GM23248 (cell line): ENCODE measurements around the gene RNF145. TPM values are rescaled to one million over a fixed set of nuclear protein-coding genes. Genes with fewer than 3 reads are reported as not detected.

ENCODE experiments used
- DNase-seq: peaks from one replicate; pipeline ENCODE4 v3.0.0-alpha.2; 2015
- H2AFZ ChIP-seq: fragments of 200-600 bp; sonication (generic); 2 replicates; pipeline ENCODE4 v1.6.1; 2016; ENCODE audit warnings: antibody characterized with exemption
- H3F3A ChIP-seq: fragments of 200-600 bp; sonication (generic); 2 replicates; pipeline ENCODE4 v1.6.1; 2016; ENCODE audit warnings: mild to moderate bottlenecking, antibody characterized with exemption, mixed run types; ENCODE audit not compliant: insufficient read depth
- H3K27ac ChIP-seq: fragments of 200-600 bp; sonication (generic); 2 replicates; pipeline ENCODE4 v1.5.1; 2016; ENCODE audit warnings: mild to moderate bottlenecking
- H3K27me3 ChIP-seq: fragments of 200-600 bp; sonication (generic); replicated peaks from 2 replicates; pipeline ENCODE4 v1.6.1; 2016; ENCODE audit warnings: mild to moderate bottlenecking; ENCODE audit not compliant: insufficient read depth
- H3K36me3 ChIP-seq: fragments of 200-600 bp; sonication (generic); 2 replicates; pipeline ENCODE4 v1.6.1; 2016; ENCODE audit warnings: low read depth, mild to moderate bottlenecking
- H3K4me1 ChIP-seq: fragments of 200-600 bp; sonication (generic); 2 replicates; pipeline ENCODE4 v1.6.1; 2016; ENCODE audit warnings: mild to moderate bottlenecking; ENCODE audit not compliant: insufficient read depth
- H3K4me2 ChIP-seq: fragments of 200-600 bp; sonication (generic); one replicate; pipeline ENCODE4 v1.6.1; 2016; ENCODE audit warnings: mild to moderate bottlenecking; ENCODE audit not compliant: unreplicated experiment
- H3K4me3 ChIP-seq: fragments of 200-600 bp; sonication (generic); 2 replicates; pipeline ENCODE4 v1.5.1; 2016; ENCODE audit warnings: mild to moderate bottlenecking
- H3K79me2 ChIP-seq: fragments of 200-600 bp; sonication (generic); 2 replicates; pipeline ENCODE4 v1.6.1; 2016; ENCODE audit warnings: mild to moderate bottlenecking; ENCODE audit not compliant: insufficient read depth
- H3K9ac ChIP-seq: fragments of 200-600 bp; sonication (generic); 2 replicates; pipeline ENCODE4 v1.6.1; 2016; ENCODE audit warnings: mild to moderate bottlenecking
- H3K9me2 ChIP-seq: fragments of 200-600 bp; sonication (generic); 2 replicates; pipeline ENCODE4 v1.6.1; 2016; ENCODE audit warnings: mixed run types, mild to moderate bottlenecking, moderate library complexity; ENCODE audit not compliant: insufficient read depth
- H3K9me3 ChIP-seq: fragments of 200-600 bp; sonication (generic); one replicate; pipeline ENCODE4 v1.6.1; 2017; ENCODE audit warnings: low read depth
- H4K20me1 ChIP-seq: fragments of 200-600 bp; sonication (generic); 2 replicates; pipeline ENCODE4 v1.6.0; 2016; ENCODE audit not compliant: insufficient read depth
- EZH2 ChIP-seq: fragments of 200-600 bp; sonication (generic); IDR thresholded peaks from 2 replicates; pipeline ENCODE4 v1.6.1; 2018; ENCODE audit warnings: antibody characterized with exemption, mild to moderate bottlenecking; ENCODE audit not compliant: insufficient read depth, poor library complexity, severe bottlenecking
- EZH2phosphoT487 ChIP-seq: fragments of 200-600 bp; sonication (generic); IDR thresholded peaks from 2 replicates; pipeline ENCODE4 v1.6.1; 2018; ENCODE audit warnings: antibody characterized with exemption, moderate library complexity, mild to moderate bottlenecking, low read depth; ENCODE audit not compliant: insufficient read depth
- WGBS, 2 experiments: methylation state at CpG; one replicate each; pipeline ENCODE4 v1.1.6; 2015 to 2017; ENCODE audit warnings: low lambda C conversion rate in 2 of 2, low coverage in 1 of 2; ENCODE audit errors: missing lambda C conversion rate in 2 of 2; 5-methylcytosine and 5-hydroxymethylcytosine counted together
- in situ Hi-C: fragments of 300-500 bp; cut with MboI; formaldehyde crosslinking; loops from 2 replicates; pipeline ENCODE4 v1.15.0; 2020
- polyA plus RNA-seq: library from polyadenylated mRNA; unstranded; fragments of >200 nt; fragmentation: Nextera tagmentation; extraction: Ambion mirVana; gene quantifications from 2 replicates; pipeline ENCODE4 v1.2.1, GENCODE V29; 2016
- total RNA-seq: library from RNA; depleted of rRNA; stranded (reverse); fragments of >200 nt; shearing (Covaris generic); gene quantifications from 2 replicates; pipeline ENCODE4 v1.2.3, GENCODE V29; 2014

Gene RNF145
- total and polyA plus RNA-seq, 2 experiments from 2014 or later, result 9.2 to 38.7 TPM

DNA sequence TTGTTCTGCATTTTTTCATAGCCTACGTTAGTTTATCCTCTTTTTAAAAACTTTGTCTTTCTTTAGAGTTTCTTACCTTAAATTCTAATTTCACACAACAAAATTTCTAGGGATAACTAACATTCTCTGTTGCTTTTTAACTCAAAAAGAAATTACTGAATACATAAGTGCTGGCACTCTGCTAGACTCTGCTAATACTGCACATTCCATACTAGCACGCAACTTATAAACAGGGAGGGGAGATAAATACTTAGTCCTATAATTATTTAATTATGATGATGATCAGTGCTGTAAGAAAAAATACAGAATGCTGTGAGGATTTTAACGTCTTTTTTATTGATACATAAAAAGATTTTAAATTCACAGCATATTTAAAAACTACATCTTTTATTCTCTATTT lies 25.1 kb downstream of the RNF145 start:
- no peaks in the 10 kb centered on the region for H3K27me3 ChIP-seq
- H3K9me2 ChIP-seq, result no peaks in the 10 kb centered on the region
- H3K27ac ChIP-seq, result peak overlapping the region; percentile 96
- no peak overlapping the region for H2AFZ ChIP-seq
- peaks cover 85% of the 10 kb centered on the region for H3K79me2 ChIP-seq
- H3K9me3 ChIP-seq, result no peaks in the 10 kb centered on the region
- H3F3A ChIP-seq, result peaks cover 80% of the 10 kb centered on the region
- H3K9ac ChIP-seq, result peak overlapping the region; percentile 65
- no peak overlapping the region for H3K4me3 ChIP-seq
- peaks cover 76% of the 10 kb centered on the region for H3K4me1 ChIP-seq
- in situ Hi-C loops, result no loop called here
- no peak for TF ChIP-seq EZH2
- no peak for TF ChIP-seq EZH2phosphoT487
- H3K4me2 ChIP-seq, result peak overlapping the region; percentile 67
- 70 to 79% methylated on average over 3 of the region's 3 CpGs for WGBS, 2 experiments
- DNase-seq, result peak; percentile 50
- H4K20me1 ChIP-seq, result no peaks in the 10 kb centered on the region
- peaks cover 24% of the 10 kb centered on the region for H3K36me3 ChIP-seq

DNA sequence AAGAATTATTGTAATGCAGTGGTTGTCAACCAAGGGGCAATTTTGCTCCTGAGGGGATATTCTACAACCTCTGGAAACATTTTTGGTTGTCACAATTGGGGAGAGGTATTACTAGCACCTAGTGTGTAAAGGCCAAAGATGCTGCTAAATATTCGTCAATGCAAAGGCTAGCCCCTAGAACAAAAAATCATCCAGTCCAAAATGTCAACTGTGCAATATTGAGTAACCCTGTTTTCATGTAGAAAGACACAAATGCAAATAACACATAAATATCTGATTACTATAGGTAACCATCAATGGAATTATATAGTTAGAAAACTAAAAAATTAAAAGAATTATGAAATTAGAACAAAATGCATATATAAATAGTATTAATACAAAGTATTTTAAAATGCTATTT lies 26.1 kb downstream of the RNF145 start:
- WGBS, 2 experiments, result 0% methylated on average over 1 of the region's 1 CpG
- Histone ChIP-seq H2AFZ (no peak overlapping the region), H3K9me3 (no peaks in the 10 kb centered on the region), H3K4me2 (peak overlapping the region; percentile 67), H3K4me1 (peaks cover 84% of the 10 kb centered on the region), H4K20me1 (no peaks in the 10 kb centered on the region), H3K36me3 (peaks cover 21% of the 10 kb centered on the region), H3K79me2 (peaks cover 80% of the 10 kb centered on the region), H3K4me3 (no peak overlapping the region), H3F3A (peaks cover 88% of the 10 kb centered on the region), H3K27me3 (no peaks in the 10 kb centered on the region), H3K9ac (no peak overlapping the region), H3K9me2 (no peaks in the 10 kb centered on the region), H3K27ac (peak overlapping the region; percentile 96)
- no peak for DNase-seq
- in situ Hi-C loops, result no loop called here
- no peak for TF ChIP-seq EZH2phosphoT487
- TF ChIP-seq EZH2, result no peak

- peak overlapping the region; percentile 52 for H3K4me2 ChIP-seq
- no peaks in the 10 kb centered on the region for H3K9me3 ChIP-seq
- peaks cover 21% of the 10 kb centered on the region for H3K36me3 ChIP-seq
- H4K20me1 ChIP-seq, result no peaks in the 10 kb centered on the region
- in situ Hi-C loops, result no loop called here
- H3F3A ChIP-seq, result peaks cover 86% of the 10 kb centered on the region
- H3K27ac ChIP-seq, result peak overlapping the region; percentile 96
- H3K9me2 ChIP-seq, result no peaks in the 10 kb centered on the region
- peak; percentile 40 for DNase-seq
- WGBS, 2 experiments, result 76 to 85% methylated on average over 1 of the region's 1 CpG
- peaks cover 80% of the 10 kb centered on the region for H3K79me2 ChIP-seq
- H2AFZ ChIP-seq, result no peak overlapping the region
- no peaks in the 10 kb centered on the region for H3K27me3 ChIP-seq
- H3K4me1 ChIP-seq, result peaks cover 86% of the 10 kb centered on the region
- TF ChIP-seq EZH2phosphoT487 (no peak), EZH2 (no peak)
- H3K4me3 ChIP-seq, result 0 out of 2 replicates have a peak overlapping the region, but pooled peaks have one; percentile 13
- peak overlapping the region; percentile 28 for H3K9ac ChIP-seq
Measured at GRCh38 chr5:159182691-159183090, 26.7 kb downstream of the RNF145 start.

- H3K79me2 ChIP-seq, result peaks cover 80% of the 10 kb centered on the region
- H2AFZ ChIP-seq, result no peak overlapping the region
- no peaks in the 10 kb centered on the region for H3K9me3 ChIP-seq
- in situ Hi-C loops, result no loop called here
- H3F3A ChIP-seq, result peaks cover 80% of the 10 kb centered on the region
- no peak overlapping the region for H3K4me3 ChIP-seq
- H3K27ac ChIP-seq, result peak overlapping the region; percentile 96
- H3K4me1 ChIP-seq, result peaks cover 84% of the 10 kb centered on the region
- peaks cover 26% of the 10 kb centered on the region for H3K36me3 ChIP-seq
- 91 to 94% methylated on average over 4 of the region's 4 CpGs for WGBS, 2 experiments
- H3K9ac ChIP-seq, result no peak overlapping the region
- TF ChIP-seq EZH2phosphoT487 (no peak), EZH2 (no peak)
- no peaks in the 10 kb centered on the region for H3K27me3 ChIP-seq
- DNase-seq, result no peak
- H3K9me2 ChIP-seq, result no peaks in the 10 kb centered on the region
- no peaks in the 10 kb centered on the region for H4K20me1 ChIP-seq
- peak overlapping the region; percentile 12 for H3K4me2 ChIP-seq
Measured at GRCh38 chr5:159181651-159182050, 27.7 kb downstream of the RNF145 start.

GRCh38 chr5:159181152-159181551 lies 28.2 kb downstream of the RNF145 start:
- no peak overlapping the region for H3K4me3 ChIP-seq
- H2AFZ ChIP-seq, result no peak overlapping the region
- in situ Hi-C loops, result no loop called here
- DNase-seq, result peak; percentile 42
- H3K9ac ChIP-seq, result no peak overlapping the region
- H3K9me2 ChIP-seq, result no peaks in the 10 kb centered on the region
- H3K27ac ChIP-seq, result peak overlapping the region; percentile 96
- no peaks in the 10 kb centered on the region for H3K27me3 ChIP-seq
- peak overlapping the region; percentile 12 for H3K4me2 ChIP-seq
- peaks cover 79% of the 10 kb centered on the region for H3K4me1 ChIP-seq
- H3K79me2 ChIP-seq, result peaks cover 80% of the 10 kb centered on the region
- no peaks in the 10 kb centered on the region for H4K20me1 ChIP-seq
- H3K9me3 ChIP-seq, result no peaks in the 10 kb centered on the region
- H3F3A ChIP-seq, result peaks cover 75% of the 10 kb centered on the region
- H3K36me3 ChIP-seq, result peaks cover 27% of the 10 kb centered on the region
- TF ChIP-seq EZH2phosphoT487 (no peak), EZH2 (no peak)
